ENCODE measurements around the gene CHERP. TPM values are rescaled to one million over a fixed set of nuclear protein-coding genes. Genes with fewer than 3 reads are reported as not detected.
"Not testable (repeated sequence)": the region's sequence is repeated elsewhere in the genome, so short reads cannot be mapped to it uniquely, and the experiment has no call there.

CHERP gene
- total and polyA plus RNA-seq, 2 donors (not counting 1 experiment from before 2014, with no cell fraction given) = 38.3 to 98.9 TPM

GRCh38 chr19:16472992-16473391, 69.2 kb downstream of the CHERP start:
- Histone ChIP-seq H3K27ac (ENCODE audit: low read length in 2 of 2) (no peak overlapping the region), H4K20me1 (ENCODE audit: control insufficient read depth, insufficient read depth, low read length, poor library complexity, severe bottlenecking) (peaks cover 29% of the 10 kb centered on the region), H3K4me2 (replicated peaks; ENCODE audit: low read depth, low read length, poor library complexity, severe bottlenecking) (no peak overlapping the region), H3K27me3 (replicated peaks in 1 of 4; ENCODE audit: control extremely low read depth in 1 of 4, control insufficient read depth in 3 of 4, insufficient read depth in 4 of 4, low read length in 3 of 4) (no peaks in the 10 kb centered on the region), H3K9ac (ENCODE audit: low read length) (no peak overlapping the region), H2AFZ (ENCODE audit: insufficient read depth, low read depth, low read length, poor library complexity, severe bottlenecking) (peak overlapping the region; percentile 98), H3K9me3 (ENCODE audit: control extremely low read depth in 1 of 3, control insufficient read depth in 2 of 3, insufficient read depth in 1 of 3, low read length in 2 of 3) (peaks cover 0 to 2% (median 0%) of the 10 kb centered on the region in 3 donors), H3K4me3 (ENCODE audit: control extremely low read depth in 1 of 5, extremely low read depth in 1 of 5, insufficient read depth in 1 of 5, low read depth in 2 of 5, low read length in 4 of 5) (no peak overlapping the region), H3K79me2 (ENCODE audit: control insufficient read depth, insufficient read depth, low read length) (peaks cover 42% of the 10 kb centered on the region), H3K4me1 (ENCODE audit: control insufficient read depth in 2 of 2, insufficient read depth in 2 of 2, low read length in 2 of 2) (peaks cover 13 to 29% of the 10 kb centered on the region in 2 donors), H3K36me3 (replicated peaks in 1 of 2; ENCODE audit: control extremely low read depth in 1 of 2, control insufficient read depth in 1 of 2, extremely low read depth in 1 of 2, insufficient read depth in 2 of 2, low read length in 1 of 2) (no peaks in the 10 kb centered on the region)
- WGBS (ENCODE audit: insufficient coverage) = no CpG with 5 or more reads among the region's 2 CpGs
- Mint-ChIP-seq H3K27me3 (no peaks in the 10 kb centered on the region), H3K4me3 (peak overlapping the region; percentile 65), H3K4me1 (peaks cover 28% of the 10 kb centered on the region), H3K9me3 (ENCODE audit: insufficient read depth) (no peaks in the 10 kb centered on the region), H3K27ac (no peak overlapping the region)
- ChIA-PET POLR2A (interaction anchor here (0.6 to 1.1 kb wide), 4 partner anchors 8 to 35 kb away, joined by 3 to 9 read pairs (median 4); partner anchors contain the start of genes C19orf44 and CALR3), CTCF (no interaction called here)
- no peak for ATAC-seq (ENCODE audit: low read depth)
- DNase-seq = no peak
- intact Hi-C loops (cut with micrococcal nuclease) = loop anchor here (1.0 kb wide), 4 partner anchors 23 to 187 kb away; partner anchors contain the start of genes C19orf44, CALR3, CHERP and SMIM7
- no peak for TF ChIP-seq CTCF (IDR thresholded peaks at IDR 0.05)
- TF ChIP-seq EZH2 (IDR thresholded peaks at IDR 0.05; ENCODE audit: borderline replicate concordance, insufficient read depth, low read depth, low read length, poor library complexity, severe bottlenecking) = no peak

- peak overlapping the region; percentile 91 for H3K4me2 ChIP-seq (replicated peaks; ENCODE audit: low read depth, low read length, poor library complexity, severe bottlenecking)
- DNase-seq; CTCF ChIA-PET; H3K9me3 Mint-ChIP-seq (ENCODE audit: insufficient read depth); H3K27me3 ChIP-seq (replicated peaks in 1 of 4; ENCODE audit: control extremely low read depth in 1 of 4, control insufficient read depth in 3 of 4, insufficient read depth in 4 of 4, low read length in 3 of 4); H3K9me3 ChIP-seq (ENCODE audit: control extremely low read depth in 1 of 3, control insufficient read depth in 2 of 3, insufficient read depth in 1 of 3, low read length in 2 of 3); H3K27me3 Mint-ChIP-seq; H3K36me3 ChIP-seq (replicated peaks in 1 of 2; ENCODE audit: control extremely low read depth in 1 of 2, control insufficient read depth in 1 of 2, extremely low read depth in 1 of 2, insufficient read depth in 2 of 2, low read length in 1 of 2); H3K27ac Mint-ChIP-seq; ATAC-seq (ENCODE audit: low read depth): not testable (repeated sequence)
- H4K20me1 ChIP-seq (ENCODE audit: control insufficient read depth, insufficient read depth, low read length, poor library complexity, severe bottlenecking) = peaks cover 29% of the 10 kb centered on the region
- peaks cover 46% of the 10 kb centered on the region for H3K79me2 ChIP-seq (ENCODE audit: control insufficient read depth, insufficient read depth, low read length)
- Mint-ChIP-seq H3K4me1 (peaks cover 33% of the 10 kb centered on the region), H3K4me3 (peak overlapping the region; percentile 89)
- H2AFZ ChIP-seq (ENCODE audit: insufficient read depth, low read depth, low read length, poor library complexity, severe bottlenecking) = peak overlapping the region; percentile 98
- POLR2A ChIA-PET = interaction anchor here (0.6 to 1.1 kb wide), 3 partner anchors 8 to 34 kb away, joined by 3 to 5 read pairs (median 4); partner anchors contain the start of genes C19orf44 and CALR3
- intact Hi-C loops (cut with micrococcal nuclease) = loop anchor here (1.0 kb wide), 4 partner anchors 24 to 188 kb away; partner anchors contain the start of genes C19orf44, CALR3, CHERP and SMIM7
- peak overlapping the region in 1 of 2 donors; percentile 84 for H3K27ac ChIP-seq (ENCODE audit: low read length in 2 of 2)
- peak overlapping the region in 4 of 5 experiments; percentile 69 to 76 (median 73) for H3K4me3 ChIP-seq (ENCODE audit: control extremely low read depth in 1 of 5, extremely low read depth in 1 of 5, insufficient read depth in 1 of 5, low read depth in 2 of 5, low read length in 4 of 5)
- H3K4me1 ChIP-seq (ENCODE audit: control insufficient read depth in 2 of 2, insufficient read depth in 2 of 2, low read length in 2 of 2) = peaks cover 13 to 34% of the 10 kb centered on the region in 2 donors
- WGBS (ENCODE audit: insufficient coverage) = no CpG with 5 or more reads among the region's 2 CpGs
- peak overlapping the region; percentile 77 for H3K9ac ChIP-seq (ENCODE audit: low read length)
These were observed 69.7 kb downstream of the CHERP start for GRCh38 chr19:16472559-16472899.
